GM12878 (cell line): Measurements from ENCODE around the gene MEIS2.

ENCODE experiments used
- EZH2 ChIP-seq: IDR thresholded peaks from 2 replicates; pipeline ENCODE4 v1.6.1; 2012; ENCODE audit warnings: low read depth, mild to moderate bottlenecking, control low read depth, inconsistent platforms, low read length, borderline replicate concordance; ENCODE audit not compliant: control insufficient read depth
- GABPA ChIP-seq: IDR thresholded peaks from 2 replicates; pipeline ENCODE4 v1.6.1; 2014; ENCODE audit warnings: antibody characterized with exemption, low read depth, mild to moderate bottlenecking, inconsistent platforms
- SPI1 ChIP-seq: IDR thresholded peaks from 2 replicates; pipeline ENCODE4 v1.6.1; 2011; ENCODE audit warnings: low read depth, mild to moderate bottlenecking, low read length, moderate library complexity, borderline replicate concordance; ENCODE audit not compliant: insufficient read depth
- SUZ12 ChIP-seq: fragments of 200-600 bp; sonication (generic); IDR thresholded peaks from one replicate; pipeline ENCODE4 v1.6.1; 2018; ENCODE audit warnings: antibody characterized with exemption, mild to moderate bottlenecking; ENCODE audit not compliant: unreplicated experiment
- YY1 ChIP-seq: IDR thresholded peaks from 2 replicates; pipeline ENCODE4 v1.6.1; 2011; ENCODE audit warnings: low read depth, mild to moderate bottlenecking, low read length

- TF ChIP-seq GABPA (no peak), YY1 (no peak), EZH2 (no peak), SUZ12 (no peak), SPI1 (no peak)
Observed at GRCh38 chr15:37075777-37076176, 24.6 kb downstream of the MEIS2 start.
